Mesenteric fat pad (tissue), 1 donor: Measurements from ENCODE around the gene RAET1G. TPM values are rescaled to one million over a fixed set of nuclear protein-coding genes. Genes with fewer than 3 reads are reported as not detected.
"Not testable (repeated sequence)": the region's sequence is repeated elsewhere in the genome, so short reads cannot be mapped to it uniquely, and the experiment has no call there.

Experiments used
- DNase-seq: peaks from one replicate; pipeline ENCODE4 v3.0.0-alpha.2; 2020; ENCODE audit warnings: low spot score
- total RNA-seq: library from RNA; stranded (reverse); fragmentation: NEBNext Ultra II Directional; extraction: Animal tissue kit (Norgen Biotek cat#: 25700); gene quantifications from one replicate; pipeline ENCODE4 v1.2.1, GENCODE V29; 2021
- donor health status: DM: yes; HTN: yes; CAD: no.

The RAET1G gene
- total RNA-seq, 1 donor from 2014 or later: 0.51 TPM

DNA sequence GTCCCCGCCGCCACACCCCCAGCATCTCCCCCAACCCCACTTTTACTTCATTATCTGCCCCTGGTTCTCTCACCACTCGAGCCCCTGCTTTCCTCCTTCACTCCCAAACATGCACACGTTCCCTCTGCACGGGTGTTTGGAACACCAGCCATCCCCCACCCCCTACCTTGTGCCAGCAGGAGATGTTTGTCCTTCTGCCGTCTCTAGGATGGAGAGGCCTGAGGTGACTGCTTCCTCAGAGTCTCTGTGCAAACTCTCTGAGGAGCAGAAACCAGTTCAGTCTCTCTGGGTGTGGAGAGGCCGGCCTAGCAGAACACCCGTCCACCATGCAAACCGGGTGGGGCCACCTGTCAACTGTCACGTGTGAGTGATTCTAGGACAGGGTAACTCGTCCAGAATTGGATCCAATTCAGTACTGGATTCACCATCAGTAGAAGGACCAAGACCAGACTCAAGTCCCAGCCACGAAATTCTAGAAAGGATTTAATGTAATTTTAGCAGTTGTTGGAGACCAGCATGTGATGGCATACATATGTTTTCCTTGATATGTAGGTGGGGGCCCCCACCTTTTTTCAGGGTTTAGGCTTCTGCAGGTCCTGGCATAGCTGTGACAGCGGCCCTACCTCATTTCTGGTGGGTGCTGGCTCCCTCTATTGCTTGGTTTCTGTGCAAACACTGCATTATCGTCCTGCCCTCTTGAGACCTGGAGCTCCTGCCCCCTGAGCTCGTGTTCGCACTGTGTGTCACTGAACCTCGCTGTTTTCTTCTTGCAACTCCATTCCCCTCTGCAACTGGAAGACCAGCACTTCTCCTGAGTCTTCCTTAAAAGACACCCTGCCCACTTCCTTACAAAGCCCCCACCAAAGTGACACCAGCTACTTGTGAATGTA, 24.8 kb downstream of the RAET1G start, which contains the start of gene RAET1E:
Gene RAET1E (minus strand): TSS at position 259 of the 890 bp plus-strand sequence. CDS start 7,212 bp downstream, outside the sequence.
- peak; percentile 78 for DNase-seq

GRCh38 chr6:149897015-149897697, 25.8 kb downstream of the RAET1G start:
- DNase-seq: peak; percentile 90

DNA sequence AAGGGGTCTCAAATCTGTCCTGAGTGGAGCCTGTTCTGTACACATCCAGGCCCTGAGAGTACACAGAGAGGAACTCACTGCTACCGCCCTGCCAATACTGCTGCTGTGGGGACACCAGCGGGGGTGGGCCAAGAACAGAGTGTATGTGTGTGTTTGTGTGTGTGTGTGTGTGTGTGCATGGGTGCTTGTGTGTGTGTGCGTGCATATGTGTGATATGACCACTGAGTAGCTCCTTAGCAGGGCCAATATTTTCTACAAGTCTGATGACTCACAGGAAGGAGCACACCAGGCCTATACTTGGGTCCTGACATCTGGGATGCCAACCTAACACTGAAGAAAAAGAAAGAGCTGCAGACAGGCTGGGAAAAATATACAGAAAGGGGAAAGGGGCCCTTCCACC, 26.4 kb downstream of the RAET1G start:
- DNase-seq: no peak

DNA sequence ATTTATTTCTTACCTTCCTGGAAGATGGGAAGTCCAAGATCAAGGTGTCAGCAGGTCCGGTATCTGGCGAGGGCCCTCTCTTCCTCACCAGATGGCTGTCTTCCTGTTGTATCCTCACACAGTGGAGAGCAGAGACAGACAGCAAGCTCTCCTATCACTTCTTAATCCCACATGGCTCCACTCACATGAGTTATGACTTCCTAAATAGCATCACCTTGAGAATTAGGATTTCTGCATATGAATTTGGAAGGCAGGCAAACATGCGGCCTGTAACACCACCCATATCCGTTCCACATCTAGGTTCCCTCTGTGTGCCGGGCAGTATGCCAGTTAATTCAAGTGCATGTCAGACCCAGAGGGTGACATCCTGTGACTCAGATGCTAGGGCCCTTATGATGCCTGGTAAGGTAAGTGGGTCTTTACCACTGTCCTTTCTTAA, 27.1 kb downstream of the RAET1G start:
- DNase-seq: no peak

DNA sequence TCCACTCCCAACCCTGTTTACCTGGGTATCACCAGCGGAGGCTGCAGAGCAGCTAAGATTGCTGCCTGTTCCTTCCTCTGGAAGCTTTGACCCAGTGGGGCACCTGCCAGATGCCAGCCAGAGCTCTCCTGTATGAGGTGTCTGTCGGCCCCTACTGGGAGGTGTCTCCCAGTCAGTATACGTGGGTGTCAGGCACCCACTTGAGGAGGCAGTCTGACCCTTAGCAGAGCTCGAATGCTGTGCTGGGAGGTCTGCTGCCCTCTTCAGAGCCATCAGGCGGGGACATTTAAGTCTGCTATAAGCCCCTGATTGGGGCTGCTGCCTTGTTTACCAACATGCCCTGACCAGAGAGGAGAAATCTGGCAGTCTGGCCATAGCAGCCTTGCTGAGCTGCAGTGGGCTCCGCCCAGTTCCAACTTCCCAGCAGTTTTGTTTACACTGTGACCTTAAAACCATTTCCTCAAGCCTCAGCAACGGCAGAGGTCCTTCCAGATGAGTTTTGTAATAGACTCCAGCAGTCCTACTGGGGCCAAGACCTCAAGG, 27.8 kb downstream of the RAET1G start:
- no peak for DNase-seq

GRCh38 chr6:149891864-149892263, 31.1 kb downstream of the RAET1G start:
- DNase-seq: not testable (repeated sequence)

- DNase-seq: no peak
Observed at GRCh38 chr6:149891259-149891658, 31.7 kb downstream of the RAET1G start.

- no peak for DNase-seq
Observed at GRCh38 chr6:149890629-149891045, 32.3 kb downstream of the RAET1G start.

GRCh38 chr6:149889326-149889725, 33.6 kb downstream of the RAET1G start:
- DNase-seq: no peak

GRCh38 chr6:149888659-149889058, 34.3 kb downstream of the RAET1G start:
- DNase-seq: no peak

DNA sequence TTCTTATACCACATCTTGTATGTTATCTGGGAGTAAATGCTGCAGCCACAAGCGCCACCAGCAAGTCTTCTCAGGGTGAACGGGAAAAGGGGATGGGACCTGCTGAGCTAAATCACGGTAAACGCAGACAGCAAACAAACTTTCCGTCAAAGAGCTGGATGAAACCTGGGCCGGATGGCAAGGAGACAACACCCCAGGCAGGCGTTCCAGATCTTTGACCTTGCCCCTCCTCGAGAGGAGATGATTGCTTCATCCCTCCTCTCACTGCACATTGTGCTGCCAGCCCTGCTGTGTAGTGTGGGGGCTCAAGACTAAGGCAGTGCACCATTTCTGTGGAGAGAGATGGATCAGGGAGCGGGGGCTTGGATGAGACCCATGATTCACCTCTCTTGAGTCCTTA, 34.8 kb downstream of the RAET1G start:
- no peak for DNase-seq

- no peak for DNase-seq
Observed at GRCh38 chr6:149887343-149887742, 35.6 kb downstream of the RAET1G start.

DNA sequence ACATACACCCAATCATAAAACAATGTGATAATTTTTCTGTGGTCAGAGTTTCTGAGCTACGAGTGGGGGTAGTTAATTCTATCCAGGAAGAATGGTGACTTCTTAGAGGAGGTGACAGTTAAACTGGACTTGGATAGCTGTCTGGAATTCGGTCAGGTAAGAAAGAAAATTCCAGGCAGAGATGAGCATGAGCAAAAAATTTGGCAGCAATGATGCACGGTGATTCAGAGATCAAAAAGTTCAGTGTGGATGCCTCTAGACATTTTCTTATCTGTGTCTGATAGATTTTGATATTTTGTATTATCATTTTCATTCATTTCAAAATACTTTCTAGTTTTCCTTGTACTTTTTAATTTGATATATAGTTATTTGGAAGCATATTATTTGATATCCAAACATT, 37.0 kb downstream of the RAET1G start:
- DNase-seq: no peak

- DNase-seq: no peak
Observed at GRCh38 chr6:149884617-149885016, 38.3 kb downstream of the RAET1G start.

DNA sequence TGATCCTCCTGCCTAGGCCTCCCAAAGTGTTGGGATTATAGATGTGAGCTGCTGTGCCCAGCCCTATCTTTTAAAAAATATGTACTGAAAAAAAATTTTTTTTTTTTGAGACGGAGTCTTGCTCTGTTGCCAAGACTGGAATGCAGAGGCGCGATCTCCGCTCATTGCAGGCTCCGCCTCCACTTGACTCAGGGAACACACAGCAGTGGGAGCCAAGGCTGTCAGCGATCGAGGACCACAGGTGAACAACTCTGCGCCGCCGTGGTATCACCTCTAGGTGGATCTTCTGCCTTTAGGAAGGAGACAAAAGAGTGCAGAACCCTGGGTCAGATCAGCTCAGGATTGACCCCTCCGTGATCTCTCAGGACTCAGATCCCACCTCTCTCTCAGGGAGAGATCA, 38.7 kb downstream of the RAET1G start:
- no peak for DNase-seq

DNA sequence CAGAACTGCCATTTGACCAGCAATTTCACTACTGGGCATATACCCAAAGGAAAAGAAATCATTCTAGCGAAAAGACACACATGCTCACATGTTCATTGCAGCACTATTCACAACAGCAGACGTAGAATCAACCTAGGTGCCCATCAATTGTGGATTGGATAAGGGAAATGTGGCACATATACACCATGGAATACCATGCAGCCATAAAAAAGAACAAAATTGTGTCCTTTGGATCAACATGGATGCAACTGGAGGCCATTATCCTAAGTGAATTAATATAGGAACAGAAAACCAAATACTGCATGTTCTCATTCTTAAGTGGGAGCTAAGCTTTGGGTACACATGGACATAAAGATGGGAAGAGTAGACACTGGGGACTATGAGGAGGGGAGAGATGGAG, 41.1 kb downstream of the RAET1G start:
- DNase-seq: no peak

DNA sequence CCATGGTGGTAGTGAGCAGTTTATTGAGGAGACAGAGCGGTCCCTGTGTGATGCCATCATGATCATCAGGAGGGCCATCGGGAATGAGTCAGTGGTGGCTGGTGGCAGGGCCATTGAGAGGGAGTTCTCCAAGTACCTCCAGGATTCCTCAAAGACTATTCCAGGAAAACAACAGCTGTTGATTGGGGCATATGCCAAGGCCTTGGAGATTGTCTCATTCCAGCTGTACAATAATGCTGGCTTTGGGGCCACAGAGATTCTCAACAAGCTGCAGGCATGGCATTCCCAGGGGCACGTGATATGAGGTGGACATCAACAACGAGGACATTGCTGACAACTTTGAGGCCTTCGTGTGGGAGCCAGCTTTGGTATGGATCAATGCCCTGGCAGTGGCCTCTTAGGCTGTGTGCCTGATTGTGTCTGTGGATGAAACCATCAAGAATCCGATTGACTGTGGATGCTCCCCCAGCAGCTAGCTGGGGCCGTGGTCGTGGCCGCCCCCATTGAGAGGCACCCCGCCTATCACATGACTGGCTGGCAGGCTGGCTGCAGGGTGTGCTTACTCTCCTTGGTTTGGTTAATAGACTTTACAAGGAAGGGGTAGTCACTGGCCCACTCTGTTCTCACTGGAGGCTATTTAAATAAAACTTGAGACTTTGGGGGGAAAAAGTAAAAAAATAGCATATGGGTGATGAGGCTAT, 41.7 kb downstream of the RAET1G start:
- no peak for DNase-seq

DNA sequence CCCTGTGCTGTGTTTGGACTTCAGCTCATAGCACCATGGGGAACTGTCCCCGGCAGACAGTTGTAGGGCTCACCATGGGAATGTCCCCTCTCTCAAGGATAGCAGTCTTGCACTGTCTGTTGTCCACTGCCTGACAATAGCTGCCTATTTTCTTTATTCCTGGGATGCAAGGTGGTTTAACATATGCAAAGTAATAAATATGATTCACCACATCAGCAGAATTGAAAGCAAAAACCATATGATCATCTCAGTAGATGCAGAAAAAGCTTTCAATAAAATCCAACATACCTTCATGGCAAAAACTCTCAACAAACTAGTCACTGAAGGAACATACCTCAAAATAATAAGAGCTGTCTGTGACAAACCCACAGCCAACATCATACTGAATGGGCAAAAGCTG, 45.3 kb downstream of the RAET1G start:
- no peak for DNase-seq

DNA sequence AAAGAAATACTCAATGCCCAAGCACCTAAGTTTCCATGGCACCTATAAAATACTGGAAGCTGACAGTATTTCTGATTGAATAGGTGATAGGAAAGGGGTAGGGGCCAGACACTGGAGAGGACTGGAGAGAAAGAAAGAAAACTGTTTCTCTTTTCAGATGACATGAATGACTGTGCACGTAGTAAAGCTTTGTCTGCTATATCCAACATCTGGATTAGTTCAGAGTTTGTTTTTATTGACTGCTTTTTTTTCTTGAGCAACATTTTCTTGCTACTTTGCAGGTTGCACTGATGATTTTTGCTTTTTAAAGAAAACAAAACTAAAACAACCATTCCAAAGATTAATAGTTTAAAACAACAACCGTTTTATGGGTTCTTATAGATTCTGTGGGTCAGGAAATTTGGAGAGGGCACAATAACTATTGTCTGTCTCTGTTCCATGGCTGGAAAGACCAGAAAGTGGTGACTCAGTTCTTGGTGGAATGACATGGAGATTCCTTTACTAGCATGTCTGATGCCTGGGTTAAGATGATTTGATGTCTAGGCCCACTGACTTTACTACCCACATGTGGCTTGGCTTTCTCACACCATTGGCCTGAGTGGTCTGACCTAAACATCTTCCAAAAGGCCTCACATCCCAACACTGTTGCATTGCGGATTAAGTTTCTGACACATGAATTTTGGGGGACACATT, 46.5 kb downstream of the RAET1G start:
- no peak for DNase-seq

- no peak for DNase-seq
Observed at GRCh38 chr6:149872233-149872632, 50.7 kb downstream of the RAET1G start.

DNA sequence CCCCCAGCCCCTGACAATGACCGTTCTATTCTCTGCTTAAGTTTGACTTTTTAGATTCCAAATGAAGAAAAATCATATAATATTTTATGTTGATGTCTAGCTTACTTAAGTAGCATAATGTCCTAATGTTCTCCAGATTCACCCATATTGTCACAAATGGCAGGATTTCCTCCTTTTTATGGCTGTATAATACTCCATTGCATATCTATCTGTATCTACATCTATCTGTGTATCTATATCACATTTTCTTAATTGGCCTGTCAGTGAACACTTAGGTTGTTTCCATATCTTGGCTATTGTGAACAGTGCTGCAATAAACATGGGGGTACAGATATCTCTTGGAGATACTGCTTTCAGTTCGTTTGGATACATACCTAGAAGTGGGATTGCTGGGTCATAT, 51.7 kb downstream of the RAET1G start:
- DNase-seq: no peak
